Nephron progenitor cell (in vitro differentiated cells): ENCODE results near the gene CEP120.

Source experiments
- DNase-seq: peaks from one replicate; pipeline ENCODE4 v3.0.0; 2021
- H3K27ac Mint-ChIP-seq: 2 replicates; pipeline ENCODE4 v1.8.0; 2021; ENCODE audit warnings: mild to moderate bottlenecking, moderate library complexity, mixed read lengths
- H3K27me3 Mint-ChIP-seq: 2 replicates; pipeline ENCODE4 v1.8.0; 2021; ENCODE audit warnings: mild to moderate bottlenecking, low read depth, mixed read lengths; ENCODE audit not compliant: poor library complexity
- H3K36me3 Mint-ChIP-seq: 2 replicates; pipeline ENCODE4 v1.8.0; 2021; ENCODE audit warnings: low read depth, mixed read lengths
- H3K4me1 Mint-ChIP-seq: 2 replicates; pipeline ENCODE4 v1.8.0; 2021; ENCODE audit warnings: mixed read lengths
- H3K4me3 Mint-ChIP-seq: 2 replicates; pipeline ENCODE4 v1.8.0; 2021; ENCODE audit warnings: mild to moderate bottlenecking, moderate library complexity, mixed read lengths
- H3K9me3 Mint-ChIP-seq: 2 replicates; pipeline ENCODE4 v1.8.0; 2021; ENCODE audit warnings: mild to moderate bottlenecking, moderate library complexity, mixed read lengths
- TF ChIP-seq, protein P1 (sequence below): fragments of 200-600 bp; sonication (generic); IDR thresholded peaks from 2 replicates; pipeline ENCODE4 v1.5.0; 2021; ENCODE audit warnings: antibody characterized with exemption

Gene CEP120

DNA sequence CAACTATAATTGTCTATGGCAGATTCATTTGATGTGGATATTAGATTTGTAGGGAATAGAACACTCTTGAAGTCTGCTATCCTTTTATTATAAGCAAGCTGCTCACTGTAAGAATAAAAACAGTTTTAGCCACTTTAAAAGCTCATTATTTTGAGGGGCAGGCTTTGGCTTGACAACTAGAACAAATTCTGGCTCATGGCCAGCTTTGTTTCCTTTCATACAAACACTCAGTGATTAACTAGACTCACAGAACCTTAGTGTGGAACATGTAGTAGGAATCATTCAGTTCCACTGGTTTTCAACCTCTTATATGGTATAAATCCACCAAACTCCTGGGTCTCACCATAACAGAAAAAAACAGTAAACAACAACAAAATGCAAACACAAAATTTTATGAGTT, 27.4 kb upstream of the CEP120 start:
- H3K9me3 Mint-ChIP-seq = no peaks in the 10 kb centered on the region
- H3K27ac Mint-ChIP-seq = no peak overlapping the region
- H3K4me1 Mint-ChIP-seq = peaks cover 8% of the 10 kb centered on the region
- no peak for DNase-seq
- H3K27me3 Mint-ChIP-seq = no peaks in the 10 kb centered on the region
- TF ChIP-seq, protein P1, sequence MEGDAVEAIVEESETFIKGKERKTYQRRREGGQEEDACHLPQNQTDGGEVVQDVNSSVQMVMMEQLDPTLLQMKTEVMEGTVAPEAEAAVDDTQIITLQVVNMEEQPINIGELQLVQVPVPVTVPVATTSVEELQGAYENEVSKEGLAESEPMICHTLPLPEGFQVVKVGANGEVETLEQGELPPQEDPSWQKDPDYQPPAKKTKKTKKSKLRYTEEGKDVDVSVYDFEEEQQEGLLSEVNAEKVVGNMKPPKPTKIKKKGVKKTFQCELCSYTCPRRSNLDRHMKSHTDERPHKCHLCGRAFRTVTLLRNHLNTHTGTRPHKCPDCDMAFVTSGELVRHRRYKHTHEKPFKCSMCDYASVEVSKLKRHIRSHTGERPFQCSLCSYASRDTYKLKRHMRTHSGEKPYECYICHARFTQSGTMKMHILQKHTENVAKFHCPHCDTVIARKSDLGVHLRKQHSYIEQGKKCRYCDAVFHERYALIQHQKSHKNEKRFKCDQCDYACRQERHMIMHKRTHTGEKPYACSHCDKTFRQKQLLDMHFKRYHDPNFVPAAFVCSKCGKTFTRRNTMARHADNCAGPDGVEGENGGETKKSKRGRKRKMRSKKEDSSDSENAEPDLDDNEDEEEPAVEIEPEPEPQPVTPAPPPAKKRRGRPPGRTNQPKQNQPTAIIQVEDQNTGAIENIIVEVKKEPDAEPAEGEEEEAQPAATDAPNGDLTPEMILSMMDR = no peak
- no peaks in the 10 kb centered on the region for H3K36me3 Mint-ChIP-seq
- no peak overlapping the region for H3K4me3 Mint-ChIP-seq

DNA sequence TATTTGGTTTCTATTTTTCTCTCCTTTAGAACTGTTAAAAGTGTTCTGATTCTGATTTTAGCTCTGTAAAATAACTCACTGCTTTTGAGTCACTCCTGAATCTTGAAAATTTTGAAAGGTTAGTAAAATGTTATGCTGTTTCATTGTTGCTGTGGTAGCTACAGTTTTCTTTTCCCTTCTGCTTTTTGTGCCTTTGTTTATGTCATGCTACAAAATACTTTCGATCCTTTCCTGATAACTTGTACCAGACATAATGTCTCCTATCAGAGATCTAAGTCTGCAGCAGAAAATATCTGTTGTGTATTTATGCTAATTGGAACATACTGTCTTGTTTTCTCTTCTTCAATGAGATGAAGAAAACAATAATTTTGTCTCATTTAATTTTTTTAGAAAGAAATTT, 26.9 kb upstream of the CEP120 start:
- TF ChIP-seq, protein P1 = no peak
- no peak for DNase-seq
- Mint-ChIP-seq H3K4me3 (no peak overlapping the region), H3K4me1 (peaks cover 8% of the 10 kb centered on the region), H3K9me3 (no peaks in the 10 kb centered on the region), H3K27me3 (no peaks in the 10 kb centered on the region), H3K27ac (no peak overlapping the region), H3K36me3 (no peaks in the 10 kb centered on the region)

DNA sequence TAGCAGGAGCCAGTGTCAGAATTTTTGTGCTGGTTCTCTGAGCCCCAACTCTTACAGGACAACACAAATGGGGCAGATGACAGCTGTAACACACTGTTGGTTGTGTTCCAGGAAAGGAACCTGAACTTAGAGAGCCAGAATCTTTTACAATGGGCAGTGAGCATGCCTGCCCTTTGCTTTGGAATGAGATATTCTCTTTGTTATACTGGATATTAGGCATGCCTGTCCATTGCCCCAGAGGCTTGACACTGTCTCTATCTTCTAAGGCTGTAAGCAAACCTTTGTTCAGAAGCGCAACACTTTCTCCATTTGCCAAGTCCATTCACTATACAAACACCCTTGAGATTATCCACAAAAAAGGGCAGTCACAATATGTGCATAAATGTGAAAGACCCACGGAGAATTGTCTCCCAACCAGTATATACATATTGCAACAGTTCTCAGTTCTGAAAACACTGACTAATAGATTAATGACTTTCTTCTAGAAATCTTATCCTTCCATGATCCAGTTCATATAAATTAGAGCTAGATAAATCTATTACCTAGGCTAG, 26.3 kb upstream of the CEP120 start:
- no peaks in the 10 kb centered on the region for H3K9me3 Mint-ChIP-seq
- TF ChIP-seq, protein P1 = no peak
- H3K27me3 Mint-ChIP-seq = no peaks in the 10 kb centered on the region
- H3K36me3 Mint-ChIP-seq = no peaks in the 10 kb centered on the region
- H3K4me3 Mint-ChIP-seq = no peak overlapping the region
- DNase-seq = no peak
- H3K27ac Mint-ChIP-seq = no peak overlapping the region
- H3K4me1 Mint-ChIP-seq = peaks cover 8% of the 10 kb centered on the region

DNA sequence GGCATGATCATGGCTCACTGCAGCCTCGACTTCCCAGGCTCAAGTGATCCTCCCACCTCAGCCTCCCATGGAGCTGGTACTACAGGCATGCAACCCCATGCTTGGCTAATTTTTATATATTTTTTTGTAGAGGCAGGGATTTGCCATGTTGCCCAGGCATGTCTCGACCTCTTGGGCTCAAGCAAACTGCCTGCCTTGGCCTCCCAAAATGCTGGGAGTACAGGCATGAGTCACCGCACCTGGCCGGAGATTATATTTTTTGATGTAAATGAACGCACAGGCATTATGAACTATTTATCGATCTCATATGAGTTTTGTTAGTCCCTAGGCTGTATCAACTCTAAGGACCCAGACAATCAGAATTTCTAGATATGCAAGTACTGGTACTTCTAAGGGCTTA, 25.5 kb upstream of the CEP120 start:
- no peak for DNase-seq
- no peaks in the 10 kb centered on the region for H3K36me3 Mint-ChIP-seq
- H3K4me1 Mint-ChIP-seq = peaks cover 8% of the 10 kb centered on the region
- H3K4me3 Mint-ChIP-seq = no peak overlapping the region
- no peaks in the 10 kb centered on the region for H3K9me3 Mint-ChIP-seq
- TF ChIP-seq, protein P1 = no peak
- no peak overlapping the region for H3K27ac Mint-ChIP-seq
- H3K27me3 Mint-ChIP-seq = no peaks in the 10 kb centered on the region

DNA sequence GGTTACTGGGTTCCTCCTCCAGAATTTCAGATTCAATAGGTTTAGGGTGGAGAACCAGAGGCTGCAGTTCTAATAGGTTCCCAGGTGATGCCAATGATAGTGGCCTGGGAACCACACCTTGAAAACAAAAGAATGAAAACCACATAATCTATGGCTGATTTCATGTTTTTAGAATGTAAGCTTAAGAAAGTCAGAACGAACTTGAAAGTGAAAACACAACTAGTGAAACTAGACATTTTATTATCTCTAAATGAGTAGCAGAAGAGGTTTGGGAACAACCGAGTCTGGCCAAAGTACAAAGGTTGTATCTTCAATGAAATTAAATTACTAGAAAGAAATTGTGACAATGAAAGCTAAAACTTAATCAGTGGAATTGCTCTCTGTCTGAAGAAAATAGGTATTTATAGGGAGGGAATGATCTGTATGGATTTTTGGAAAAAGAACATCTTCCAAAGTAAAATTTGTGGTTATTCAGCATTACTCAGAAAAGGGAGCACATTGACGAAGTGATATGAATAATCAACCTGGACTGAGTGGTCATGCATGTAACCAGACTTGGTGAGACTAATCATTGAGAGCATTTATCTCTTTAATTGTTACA, 24.9 kb upstream of the CEP120 start:
- Mint-ChIP-seq H3K4me1 (peaks cover 8% of the 10 kb centered on the region), H3K9me3 (no peaks in the 10 kb centered on the region), H3K27me3 (no peaks in the 10 kb centered on the region), H3K36me3 (no peaks in the 10 kb centered on the region), H3K4me3 (no peak overlapping the region), H3K27ac (no peak overlapping the region)
- no peak for DNase-seq
- TF ChIP-seq, protein P1 = no peak

DNA sequence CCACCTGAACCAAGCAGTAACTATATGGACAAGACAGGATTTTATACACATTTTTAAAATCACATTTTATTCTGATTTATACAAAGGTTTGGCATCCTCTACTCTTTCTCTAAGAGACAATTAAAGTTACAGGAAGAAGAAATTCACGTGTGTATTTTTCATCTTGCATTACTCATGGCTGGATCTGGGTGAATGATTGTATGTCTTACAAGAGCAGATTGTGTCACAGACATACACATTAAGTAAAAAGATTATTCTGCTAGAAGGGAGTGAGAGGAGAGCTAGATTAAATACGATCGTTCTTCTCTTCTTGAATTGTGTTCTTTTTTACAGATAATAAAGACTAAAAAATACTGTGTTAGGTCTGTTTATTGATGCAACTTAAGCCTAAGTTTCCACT, 20.8 kb upstream of the CEP120 start:
- Mint-ChIP-seq H3K36me3 (no peaks in the 10 kb centered on the region), H3K4me1 (no peaks in the 10 kb centered on the region), H3K27me3 (no peaks in the 10 kb centered on the region), H3K4me3 (no peak overlapping the region), H3K9me3 (no peaks in the 10 kb centered on the region), H3K27ac (no peak overlapping the region)
- DNase-seq = no peak
- TF ChIP-seq, protein P1 = no peak
